Measurements from ENCODE around the gene ALKBH4. TPM values are rescaled to one million over a fixed set of nuclear protein-coding genes. Genes with fewer than 3 reads are reported as not detected.

ALKBH4 gene
- total RNA-seq (2022; extraction: Qiagen RNA extraction), result 10.4 to 11.9 TPM (median 10.6 TPM) in 5 replicates

GRCh38 chr7:102464577-102465280 is at the start of gene ALKBH4, which contains the start of gene LRWD1:
Gene ALKBH4 (minus strand): TSS chr7:102464863. CDS start chr7:102464836, 27 bp downstream.
Gene LRWD1 (plus strand): TSS chr7:102464984. CDS start chr7:102465081, 97 bp downstream.

GRCh38 chr7:102478314-102479208 is 13.9 kb upstream of the ALKBH4 start, which contains the start of gene POLR2J:
Gene POLR2J (minus strand): TSS chr7:102478922. CDS start chr7:102478860, 62 bp downstream.

GRCh38 chr7:102433219-102434038 is 31.2 kb downstream of the ALKBH4 start, which contains the start of gene ORAI2:
Gene ORAI2 (plus strand): TSS chr7:102433575. CDS start chr7:102438957, 5,382 bp downstream.

Other genes with a start within 250 kb of the ALKBH4 start
- 2.2 to 3.2 TPM (median 3.0 TPM) in 5 replicates for gene SH2B2, start 178.0 kb downstream of the ALKBH4 start, total RNA-seq (2022; extraction: Qiagen RNA extraction)
- gene SPDYE6, start 108.4 kb downstream of the ALKBH4 start, total RNA-seq (2022; extraction: Qiagen RNA extraction), result not detected in 5 replicates
- gene PRKRIP1, start 68.5 kb downstream of the ALKBH4 start, total RNA-seq (2022; extraction: Qiagen RNA extraction), result 20.8 to 24.2 TPM (median 21.6 TPM) in 5 replicates
- 28.7 to 33.4 TPM (median 31.9 TPM) in 5 replicates for gene ORAI2, start 31.3 kb downstream of the ALKBH4 start, total RNA-seq (2022; extraction: Qiagen RNA extraction)
- 26.3 to 29.9 TPM (median 29.2 TPM) in 5 replicates for gene LRWD1, start 121 bp upstream of the ALKBH4 start, total RNA-seq (2022; extraction: Qiagen RNA extraction)
- 96.4 to 110 TPM (median 107 TPM) in 5 replicates for gene POLR2J, start 14.1 kb upstream of the ALKBH4 start, total RNA-seq (2022; extraction: Qiagen RNA extraction)
- 1.2 to 2.1 TPM (median 1.6 TPM) in 5 replicates for gene RASA4B, start 52.9 kb upstream of the ALKBH4 start, total RNA-seq (2022; extraction: Qiagen RNA extraction)
- 1.3 to 3.2 TPM (median 2.4 TPM) in 5 replicates for gene UPK3BL2, start 78.8 kb upstream of the ALKBH4 start, total RNA-seq (2022; extraction: Qiagen RNA extraction)
- gene SPDYE2, start 86.4 kb upstream of the ALKBH4 start, total RNA-seq (2022; extraction: Qiagen RNA extraction), result 0.05 TPM in 1 of 5 replicates, not detected in the others
- gene POLR2J3, start 107.7 kb upstream of the ALKBH4 start, total RNA-seq (2022; extraction: Qiagen RNA extraction), result 13.5 to 53.6 TPM (median 32.9 TPM) in 5 replicates
- 1.6 to 2.6 TPM (median 2.2 TPM) in 5 replicates for gene RASA4, start 151.9 kb upstream of the ALKBH4 start, total RNA-seq (2022; extraction: Qiagen RNA extraction)
- 10.5 to 16.8 TPM (median 13.0 TPM) in 5 replicates for gene UPK3BL1, start 177.9 kb upstream of the ALKBH4 start, total RNA-seq (2022; extraction: Qiagen RNA extraction)
- gene SPDYE2B, start 185.5 kb upstream of the ALKBH4 start, total RNA-seq (2022; extraction: Qiagen RNA extraction), result not detected in 5 replicates
- 0.12 to 0.61 TPM (median 0.24 TPM) in 5 replicates for gene POLR2J2, start 206.8 kb upstream of the ALKBH4 start, total RNA-seq (2022; extraction: Qiagen RNA extraction)

Data from A549 treated with Hydrocortisone at 1 μM for 4 hours (cell line).